ENCODE data around the gene HPN.
"Not testable (repeated sequence)": the region's sequence is repeated elsewhere in the genome, so short reads cannot be mapped to it uniquely, and the experiment has no call there.

The HPN gene

GRCh38 chr19:35099155-35099896 is 57.8 kb downstream of the HPN start:
- TF ChIP-seq CTCF (conservative IDR thresholded peaks at IDR 0.05): no peak
- H3K27ac ChIP-seq: no peak overlapping the region

DNA sequence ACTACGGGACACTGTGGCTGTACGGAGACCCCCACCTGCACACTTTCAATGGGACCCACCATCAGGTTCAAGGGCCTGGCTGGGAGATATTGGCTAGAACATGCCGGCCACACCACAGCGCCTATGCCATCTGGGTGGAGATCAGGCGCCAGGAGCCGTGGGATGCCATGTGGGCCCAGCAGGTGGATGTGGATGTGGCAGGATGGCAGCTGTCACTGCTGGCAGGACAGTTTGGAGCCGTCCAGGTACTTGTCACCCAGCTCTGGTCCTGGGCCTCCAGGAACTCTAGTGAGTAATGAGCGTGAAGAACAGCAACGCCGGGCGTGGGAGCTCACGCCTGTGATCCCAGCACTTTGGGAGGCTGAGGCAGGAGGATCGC is 58.4 kb downstream of the HPN start:
- no peak overlapping the region for H3K27ac ChIP-seq
- TF ChIP-seq CTCF (conservative IDR thresholded peaks at IDR 0.05): no peak

DNA sequence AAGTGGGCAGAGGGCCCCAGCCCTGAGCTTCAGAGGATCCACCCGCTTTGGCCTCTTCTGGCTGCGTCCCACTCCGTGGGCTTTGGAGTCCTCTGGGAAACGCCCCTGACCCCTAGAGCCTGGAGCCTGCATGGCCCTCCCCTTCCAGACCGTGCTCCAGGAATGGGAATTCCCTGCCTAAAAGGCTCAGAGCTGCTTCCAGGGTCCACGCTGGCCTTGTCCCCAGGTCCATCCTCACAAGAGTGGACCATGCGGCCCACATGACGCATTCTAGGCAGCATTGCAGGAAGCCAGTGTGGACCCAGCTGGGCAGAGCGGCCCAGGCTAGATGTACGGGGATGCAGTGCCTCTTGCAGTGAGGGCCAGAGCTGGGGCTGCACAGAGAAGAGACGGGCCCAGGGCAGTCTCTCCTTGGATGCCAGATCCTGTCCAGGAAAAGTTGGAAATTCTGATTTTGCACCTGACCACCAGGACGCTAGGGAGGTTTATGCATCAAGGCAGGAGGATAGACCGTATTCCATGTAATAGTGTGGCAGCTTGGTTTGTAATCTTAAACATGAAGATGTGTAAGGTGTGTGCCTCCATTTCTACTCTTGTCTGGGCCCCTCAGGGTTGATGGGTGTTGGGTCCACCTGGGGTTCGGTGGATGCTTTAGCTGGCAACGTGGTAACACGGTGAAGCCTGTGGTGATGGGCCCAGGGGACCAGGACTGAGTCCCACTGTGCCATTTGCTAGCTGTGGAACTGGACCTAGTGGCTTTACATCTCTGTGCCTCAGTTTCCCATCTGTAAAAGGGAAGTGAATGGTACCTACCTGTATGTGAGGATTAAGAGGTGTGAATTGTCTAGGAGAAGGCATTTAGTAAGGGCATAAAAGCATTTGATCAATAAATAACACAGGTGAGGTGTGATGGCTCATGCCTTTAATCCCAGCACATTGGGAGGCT is 59.3 kb downstream of the HPN start:
- no peak for TF ChIP-seq CTCF (conservative IDR thresholded peaks at IDR 0.05)
- no peak overlapping the region for H3K27ac ChIP-seq

DNA sequence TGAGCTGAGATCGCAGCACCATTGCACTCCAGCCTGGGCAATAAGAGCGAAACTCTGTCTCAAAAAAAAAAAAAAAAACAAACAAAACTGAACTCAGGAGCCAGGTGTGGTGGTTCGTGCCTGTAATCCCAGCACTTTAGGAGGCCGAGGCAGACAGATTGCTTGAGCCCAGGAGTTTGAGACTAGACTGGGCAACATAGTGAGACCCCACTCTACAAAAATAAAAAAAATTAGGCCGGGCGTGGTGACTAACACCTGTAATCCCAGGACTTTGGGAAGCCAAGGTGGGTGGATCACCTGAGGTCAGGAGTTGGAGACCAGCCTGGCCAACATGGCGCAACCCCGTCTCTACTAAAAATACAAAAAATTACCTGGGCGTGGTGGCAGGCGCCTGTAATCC is 60.4 kb downstream of the HPN start:
- H3K27ac ChIP-seq: not testable (repeated sequence)

DNA sequence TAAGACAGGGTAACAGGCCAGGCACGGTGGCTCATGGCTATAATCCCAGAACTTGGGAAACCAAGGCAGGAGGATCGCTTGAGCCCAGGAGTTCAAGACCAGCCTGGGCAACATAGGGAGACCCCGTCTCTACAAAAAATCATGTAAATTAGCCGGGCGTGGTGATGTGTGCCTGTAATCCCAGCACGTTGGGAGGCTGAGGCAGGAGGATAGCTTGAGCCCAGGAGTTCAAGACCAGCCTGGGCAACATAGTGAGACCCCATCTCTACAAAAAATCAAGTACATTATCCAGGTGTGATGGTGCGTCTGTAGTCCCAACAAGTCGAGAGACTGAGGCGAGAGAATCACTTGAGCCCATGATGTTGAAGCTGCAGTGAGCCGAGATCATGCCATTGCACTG is 62.1 kb downstream of the HPN start:
- not testable (repeated sequence) for H3K27ac ChIP-seq

DNA sequence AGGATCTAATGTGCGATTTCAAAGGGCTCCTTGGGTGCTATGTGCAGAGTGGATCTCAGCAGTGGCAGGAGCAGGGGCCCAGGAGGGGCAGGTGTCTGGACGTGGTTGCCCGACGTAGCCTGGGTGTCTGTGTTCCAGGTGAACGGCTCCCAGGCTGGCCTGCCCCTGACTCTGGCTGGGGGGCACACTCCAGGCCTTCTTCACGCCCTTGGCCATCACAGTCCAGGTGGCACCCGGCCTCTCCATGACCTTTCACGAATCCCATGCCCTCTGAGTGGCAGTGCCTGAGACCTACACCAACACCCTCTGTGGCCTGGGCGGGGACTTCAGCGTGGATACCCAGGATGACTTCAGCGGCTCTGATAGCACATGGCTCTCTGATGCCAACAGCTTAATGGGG is 62.8 kb downstream of the HPN start:
- H3K27ac ChIP-seq: no peak overlapping the region
- no peak for TF ChIP-seq CTCF (conservative IDR thresholded peaks at IDR 0.05)

DNA sequence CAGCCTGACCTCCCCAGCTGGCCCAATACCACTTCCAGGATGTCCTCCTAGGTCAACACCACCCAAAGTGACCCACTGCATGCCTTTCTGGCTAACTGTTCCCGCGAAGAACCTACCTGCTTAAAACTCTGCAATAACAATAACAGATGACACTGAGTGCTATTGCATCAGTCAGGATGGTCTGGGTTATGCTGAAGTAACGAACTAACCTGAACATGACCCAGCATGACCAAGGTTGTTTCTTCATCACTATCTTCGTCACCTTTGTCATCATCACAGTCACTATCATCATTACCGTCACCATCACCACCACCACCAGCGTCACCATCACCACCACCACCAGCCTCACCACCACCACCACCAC is 63.5 kb downstream of the HPN start:
- H3K27ac ChIP-seq: no peak overlapping the region
- TF ChIP-seq CTCF (conservative IDR thresholded peaks at IDR 0.05): no peak

GRCh38 chr19:35105411-35106290 is 64.1 kb downstream of the HPN start:
- no peak for TF ChIP-seq CTCF (conservative IDR thresholded peaks at IDR 0.05)
- no peak overlapping the region for H3K27ac ChIP-seq

Data from VCaP (cell line).